Right lobe of liver (tissue), 4 donors: Measurements from ENCODE around the gene OGFOD3.

Experiments used
- POLR2A ChIP-seq: fragments of 450-650 bp; IDR thresholded peaks from one replicate; pipeline ENCODE4 v1.6.1; 2017; ENCODE audit warnings: antibody characterized with exemption, mild to moderate bottlenecking
- TF ChIP-seq, protein P1 (sequence below), 4 donors: fragments of 200-600 bp in 3 of 4; fragments of 450-650 bp in 1 of 4; IDR thresholded peaks; one replicate each; pipeline versions ENCODE4 v1.5.1 to v1.8.0; 2016 to 2022; ENCODE audit warnings: antibody characterized with exemption in 4 of 4, mild to moderate bottlenecking in 2 of 4
- donor health status: DM: no; HTN: no; CAD: no.
- donor health status: DM: no; HTN: no; CAD: no.
- donor health status: DM: no; HTN: yes; CAD: no.

DNA sequence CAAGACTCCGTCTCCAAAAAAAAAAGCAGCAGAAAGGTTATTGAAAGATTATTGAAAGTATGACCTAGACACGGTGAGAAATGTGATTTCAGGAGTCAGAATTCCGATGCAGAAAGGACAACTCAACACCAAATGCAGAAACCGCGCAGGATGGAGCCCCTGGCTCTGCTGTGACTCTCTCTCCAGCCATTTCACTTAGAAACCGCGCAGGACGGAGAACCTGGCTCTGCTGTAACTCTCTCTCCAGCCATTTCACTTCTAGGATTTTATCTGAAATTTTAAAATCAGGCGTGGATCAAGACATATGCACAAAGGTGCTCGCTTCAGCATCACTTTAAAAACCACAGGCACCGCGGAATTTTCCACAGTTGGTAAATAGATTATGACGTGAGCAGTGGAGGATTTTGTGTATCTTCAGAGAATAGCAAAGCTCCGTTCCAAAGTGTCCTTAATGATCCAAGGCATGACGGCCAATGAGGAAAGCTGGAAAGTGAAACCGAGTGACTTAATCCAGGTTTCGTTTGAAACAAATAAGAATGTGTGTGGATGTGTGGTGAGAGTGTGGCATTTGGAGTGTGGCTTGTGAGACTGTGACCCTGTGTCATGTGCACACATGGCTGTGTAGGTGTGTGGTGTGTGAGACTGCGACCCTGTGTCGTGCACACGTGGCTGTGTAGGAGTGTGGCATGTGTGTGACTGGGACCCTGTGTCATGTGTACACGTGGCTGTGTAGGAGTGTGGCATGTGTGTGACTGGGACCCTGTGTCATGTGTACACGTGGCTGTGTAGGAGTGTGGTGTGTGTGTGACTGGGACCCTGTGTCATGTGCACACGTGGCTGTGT lies 37.3 kb downstream of the OGFOD3 start:
- TF ChIP-seq POLR2A, result no peak
- TF ChIP-seq, protein P1, sequence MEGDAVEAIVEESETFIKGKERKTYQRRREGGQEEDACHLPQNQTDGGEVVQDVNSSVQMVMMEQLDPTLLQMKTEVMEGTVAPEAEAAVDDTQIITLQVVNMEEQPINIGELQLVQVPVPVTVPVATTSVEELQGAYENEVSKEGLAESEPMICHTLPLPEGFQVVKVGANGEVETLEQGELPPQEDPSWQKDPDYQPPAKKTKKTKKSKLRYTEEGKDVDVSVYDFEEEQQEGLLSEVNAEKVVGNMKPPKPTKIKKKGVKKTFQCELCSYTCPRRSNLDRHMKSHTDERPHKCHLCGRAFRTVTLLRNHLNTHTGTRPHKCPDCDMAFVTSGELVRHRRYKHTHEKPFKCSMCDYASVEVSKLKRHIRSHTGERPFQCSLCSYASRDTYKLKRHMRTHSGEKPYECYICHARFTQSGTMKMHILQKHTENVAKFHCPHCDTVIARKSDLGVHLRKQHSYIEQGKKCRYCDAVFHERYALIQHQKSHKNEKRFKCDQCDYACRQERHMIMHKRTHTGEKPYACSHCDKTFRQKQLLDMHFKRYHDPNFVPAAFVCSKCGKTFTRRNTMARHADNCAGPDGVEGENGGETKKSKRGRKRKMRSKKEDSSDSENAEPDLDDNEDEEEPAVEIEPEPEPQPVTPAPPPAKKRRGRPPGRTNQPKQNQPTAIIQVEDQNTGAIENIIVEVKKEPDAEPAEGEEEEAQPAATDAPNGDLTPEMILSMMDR (IDR thresholded peaks at IDR 0.05), result no peak
